ENCODE results near the gene ZNF830. TPM values are rescaled to one million over a fixed set of nuclear protein-coding genes. Genes with fewer than 3 reads are reported as not detected.

Gene ZNF830
- total and polyA plus RNA-seq, 2 of the 13 experiments (the other 11 are each of a cell fraction or from before 2014, with no cell fraction given) = 6.1 to 19.0 TPM

DNA sequence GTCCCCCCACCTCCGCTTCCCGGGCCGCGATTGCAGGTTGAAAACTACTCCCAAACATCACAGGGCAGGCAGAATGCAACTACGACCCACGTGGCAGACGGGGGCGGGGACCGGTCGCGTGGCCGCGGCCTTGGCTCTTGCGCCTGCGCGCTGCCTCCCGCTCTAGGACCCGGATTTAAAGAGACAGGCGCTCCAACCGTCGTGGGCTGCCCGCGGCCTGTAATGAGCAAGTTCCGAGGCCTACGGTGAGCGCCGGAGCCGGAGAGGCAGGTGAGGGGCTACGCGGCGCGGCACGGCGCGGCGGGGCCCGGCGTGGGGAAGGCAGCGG, 19.0 kb downstream of the ZNF830 start, which contains the start of gene LIG3 (continued):
- TF ChIP-seq, protein P1, sequence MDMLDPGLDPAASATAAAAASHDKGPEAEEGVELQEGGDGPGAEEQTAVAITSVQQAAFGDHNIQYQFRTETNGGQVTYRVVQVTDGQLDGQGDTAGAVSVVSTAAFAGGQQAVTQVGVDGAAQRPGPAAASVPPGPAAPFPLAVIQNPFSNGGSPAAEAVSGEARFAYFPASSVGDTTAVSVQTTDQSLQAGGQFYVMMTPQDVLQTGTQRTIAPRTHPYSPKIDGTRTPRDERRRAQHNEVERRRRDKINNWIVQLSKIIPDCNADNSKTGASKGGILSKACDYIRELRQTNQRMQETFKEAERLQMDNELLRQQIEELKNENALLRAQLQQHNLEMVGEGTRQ (IDR thresholded peaks at IDR 0.05; ENCODE audit: low read depth, low read length) = peak; percentile 81
- TF ChIP-seq, protein P1 (CRISPR knock-in tag; IDR thresholded peaks at IDR 0.05; ENCODE audit: borderline replicate concordance) = peak; percentile 77
- no peak for TF ChIP-seq THYN1 (CRISPR knock-in tag; IDR thresholded peaks at IDR 0.05; ENCODE audit: borderline replicate concordance, low read depth)
- TF ChIP-seq, protein P2, sequence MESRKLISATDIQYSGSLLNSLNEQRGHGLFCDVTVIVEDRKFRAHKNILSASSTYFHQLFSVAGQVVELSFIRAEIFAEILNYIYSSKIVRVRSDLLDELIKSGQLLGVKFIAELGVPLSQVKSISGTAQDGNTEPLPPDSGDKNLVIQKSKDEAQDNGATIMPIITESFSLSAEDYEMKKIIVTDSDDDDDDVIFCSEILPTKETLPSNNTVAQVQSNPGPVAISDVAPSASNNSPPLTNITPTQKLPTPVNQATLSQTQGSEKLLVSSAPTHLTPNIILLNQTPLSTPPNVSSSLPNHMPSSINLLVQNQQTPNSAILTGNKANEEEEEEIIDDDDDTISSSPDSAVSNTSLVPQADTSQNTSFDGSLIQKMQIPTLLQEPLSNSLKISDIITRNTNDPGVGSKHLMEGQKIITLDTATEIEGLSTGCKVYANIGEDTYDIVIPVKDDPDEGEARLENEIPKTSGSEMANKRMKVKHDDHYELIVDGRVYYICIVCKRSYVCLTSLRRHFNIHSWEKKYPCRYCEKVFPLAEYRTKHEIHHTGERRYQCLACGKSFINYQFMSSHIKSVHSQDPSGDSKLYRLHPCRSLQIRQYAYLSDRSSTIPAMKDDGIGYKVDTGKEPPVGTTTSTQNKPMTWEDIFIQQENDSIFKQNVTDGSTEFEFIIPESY (CRISPR knock-in tag; IDR thresholded peaks at IDR 0.05) = no peak
- TF ChIP-seq ZNF503 (CRISPR knock-in tag; IDR thresholded peaks at IDR 0.05) = no peak
- TF ChIP-seq JDP2 (CRISPR knock-in tag; IDR thresholded peaks at IDR 0.05; ENCODE audit: borderline replicate concordance) = no peak
- TF ChIP-seq ZSCAN31 (CRISPR knock-in tag; IDR thresholded peaks at IDR 0.05; ENCODE audit: low read depth) = 0 out of 2 replicates have a peak, but pooled peaks have one; percentile 18
- TF ChIP-seq MIER3 (CRISPR knock-in tag; IDR thresholded peaks at IDR 0.05; ENCODE audit: borderline replicate concordance) = peak; percentile 33; the same call in 1 of the 2 replicates
- no peak for TF ChIP-seq MEF2D (CRISPR knock-in tag; IDR thresholded peaks at IDR 0.05)
- TF ChIP-seq ELK4 (CRISPR knock-in tag; IDR thresholded peaks at IDR 0.05; ENCODE audit: borderline replicate concordance) = no peak
- no peak for TF ChIP-seq ZNF121 (CRISPR knock-in tag; IDR thresholded peaks at IDR 0.05)
- TF ChIP-seq EEA1 (CRISPR knock-in tag; IDR thresholded peaks at IDR 0.05; ENCODE audit: borderline replicate concordance) = no peak
- no peak for TF ChIP-seq CENPX (CRISPR knock-in tag; IDR thresholded peaks at IDR 0.05)
- TF ChIP-seq, protein P3, sequence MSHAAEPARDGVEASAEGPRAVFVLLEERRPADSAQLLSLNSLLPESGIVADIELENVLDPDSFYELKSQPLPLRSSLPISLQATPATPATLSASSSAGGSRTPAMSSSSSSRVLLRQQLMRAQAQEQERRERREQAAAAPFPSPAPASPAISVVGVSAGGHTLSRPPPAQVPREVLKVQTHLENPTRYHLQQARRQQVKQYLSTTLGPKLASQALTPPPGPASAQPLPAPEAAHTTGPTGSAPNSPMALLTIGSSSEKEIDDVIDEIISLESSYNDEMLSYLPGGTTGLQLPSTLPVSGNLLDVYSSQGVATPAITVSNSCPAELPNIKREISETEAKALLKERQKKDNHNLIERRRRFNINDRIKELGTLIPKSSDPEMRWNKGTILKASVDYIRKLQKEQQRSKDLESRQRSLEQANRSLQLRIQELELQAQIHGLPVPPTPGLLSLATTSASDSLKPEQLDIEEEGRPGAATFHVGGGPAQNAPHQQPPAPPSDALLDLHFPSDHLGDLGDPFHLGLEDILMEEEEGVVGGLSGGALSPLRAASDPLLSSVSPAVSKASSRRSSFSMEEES (CRISPR knock-in tag; IDR thresholded peaks at IDR 0.05) = peak; percentile 86
- TF ChIP-seq ZNF740 (CRISPR knock-in tag; IDR thresholded peaks at IDR 0.05) = no peak
- no peak for TF ChIP-seq ZNF550 (CRISPR knock-in tag; IDR thresholded peaks at IDR 0.05; ENCODE audit: borderline replicate concordance)
- no peak for TF ChIP-seq ZNF75D (CRISPR knock-in tag; IDR thresholded peaks at IDR 0.05; ENCODE audit: borderline replicate concordance)
- TF ChIP-seq EHMT2 (IDR thresholded peaks at IDR 0.05; ENCODE audit: borderline replicate concordance, low read depth, low read length) = no peak
- TF ChIP-seq HOXA7 (CRISPR knock-in tag; IDR thresholded peaks at IDR 0.05) = no peak
- no peak for TF ChIP-seq ZNF124 (CRISPR knock-in tag; IDR thresholded peaks at IDR 0.05)
- peak; percentile 98 for TF ChIP-seq MAX (IDR thresholded peaks at IDR 0.05)
- TF ChIP-seq ZSCAN29 (CRISPR knock-in tag; conservative IDR thresholded peaks at IDR 0.05) = 0 out of 2 replicates have a peak, but pooled peaks have one; percentile 15
